Hematopoietic multipotent progenitor cell (in vitro differentiated cells): Measurements from ENCODE around the gene PFKFB2. TPM values are rescaled to one million over a fixed set of nuclear protein-coding genes. Genes with fewer than 3 reads are reported as not detected.
A peak's percentile ranks its signal among the peaks of the same experiment; 100 is the strongest.

Source experiments
- DNase-seq, 3 donors: peaks; one replicate each; pipeline ENCODE4 v3.0.0-alpha.2; 2011 to 2015; ENCODE audit warnings: low read depth in 2 of 3, low spot score in 2 of 3
- total RNA-seq: library from RNA; depleted of rRNA; stranded (reverse); fragments of >200 nt; gene quantifications from one replicate; pipeline ENCODE4 v1.2.3, GENCODE V29; 2012

Gene PFKFB2
- total RNA-seq, 1 donor = 9.4 TPM

GRCh38 chr1:207060596-207060995, 7.5 kb downstream of the PFKFB2 start:
- DNase-seq = no peak

GRCh38 chr1:207062058-207062457, 9.0 kb downstream of the PFKFB2 start:
- no peak for DNase-seq

GRCh38 chr1:207063014-207063413, 9.9 kb downstream of the PFKFB2 start:
- DNase-seq = no peak

- no peak for DNase-seq
Observed at GRCh38 chr1:207064561-207064960, 11.5 kb downstream of the PFKFB2 start.

- no peak for DNase-seq
Observed at GRCh38 chr1:207067185-207067584, 14.1 kb downstream of the PFKFB2 start.

- DNase-seq = no peak
Observed at GRCh38 chr1:207067665-207068064, 14.6 kb downstream of the PFKFB2 start.

GRCh38 chr1:207069061-207069460, 16.0 kb downstream of the PFKFB2 start:
- DNase-seq = no peak

- DNase-seq = peak in 1 of 3 donors; percentile 31
Observed at GRCh38 chr1:207069858-207070506, 16.9 kb downstream of the PFKFB2 start.

- DNase-seq = peak in 1 of 3 donors; percentile 75
Observed at GRCh38 chr1:207070811-207071210, 17.7 kb downstream of the PFKFB2 start.

GRCh38 chr1:207071426-207071825, 18.4 kb downstream of the PFKFB2 start:
- DNase-seq = no peak

GRCh38 chr1:207072233-207072632, 19.2 kb downstream of the PFKFB2 start:
- peak in 1 of 3 donors; percentile 71 for DNase-seq

- DNase-seq = no peak
Observed at GRCh38 chr1:207073906-207074820, 21.1 kb downstream of the PFKFB2 start.

GRCh38 chr1:207076181-207076955, 23.3 kb downstream of the PFKFB2 start:
- no peak for DNase-seq

GRCh38 chr1:207077012-207077411, 23.9 kb downstream of the PFKFB2 start:
- no peak for DNase-seq

GRCh38 chr1:207077470-207078377, 24.6 kb downstream of the PFKFB2 start:
- DNase-seq = peak; percentile 46 to 90 (median 77)

- DNase-seq = no peak
Observed at GRCh38 chr1:207078578-207079132, 25.6 kb downstream of the PFKFB2 start.

GRCh38 chr1:207079706-207080241, 26.7 kb downstream of the PFKFB2 start:
- no peak for DNase-seq

- no peak for DNase-seq
Observed at GRCh38 chr1:207081088-207081487, 28.0 kb downstream of the PFKFB2 start.

GRCh38 chr1:207081806-207082205, 28.7 kb downstream of the PFKFB2 start:
- DNase-seq = no peak
